UCSD-AML1 (cell line): ENCODE measurements around the gene BHLHE23.

ENCODE experiments used
- DNase-seq: peaks from one replicate; lab custom pipeline; 2025; ENCODE audit not compliant: unreplicated experiment; lab: John Stamatoyannopoulos, UW

The BHLHE23 gene

GRCh38 chr20:63026582-63027165, 19.9 kb upstream of the BHLHE23 start:
- DNase-seq, result no peak

- DNase-seq, result peak; percentile 70
Observed at GRCh38 chr20:63025534-63026331, 19.0 kb upstream of the BHLHE23 start.

- DNase-seq, result no peak
Observed at GRCh38 chr20:63024573-63025392, 18.0 kb upstream of the BHLHE23 start.

- no peak for DNase-seq
Observed at GRCh38 chr20:63023936-63024571, 17.3 kb upstream of the BHLHE23 start.

GRCh38 chr20:63023071-63023935, 16.5 kb upstream of the BHLHE23 start:
- no peak for DNase-seq

- no peak for DNase-seq
Observed at GRCh38 chr20:63022501-63022900, 15.7 kb upstream of the BHLHE23 start.

- no peak for DNase-seq
Observed at GRCh38 chr20:63021356-63022321, 14.9 kb upstream of the BHLHE23 start.

- DNase-seq, result no peak
Observed at GRCh38 chr20:63020681-63021080, 13.9 kb upstream of the BHLHE23 start.

- no peak for DNase-seq
Observed at GRCh38 chr20:63017826-63018411, 11.2 kb upstream of the BHLHE23 start.

GRCh38 chr20:63017076-63017825, 10.5 kb upstream of the BHLHE23 start:
- no peak for DNase-seq

GRCh38 chr20:63016514-63017075, 9.8 kb upstream of the BHLHE23 start:
- no peak for DNase-seq

GRCh38 chr20:63015662-63016361, 9.0 kb upstream of the BHLHE23 start:
- no peak for DNase-seq

- no peak for DNase-seq
Observed at GRCh38 chr20:63015147-63015661, 8.4 kb upstream of the BHLHE23 start.

GRCh38 chr20:63014710-63015109, 7.9 kb upstream of the BHLHE23 start:
- no peak for DNase-seq

- DNase-seq, result no peak
Observed at GRCh38 chr20:63014287-63014686, 7.5 kb upstream of the BHLHE23 start.

GRCh38 chr20:63013207-63013606, 6.4 kb upstream of the BHLHE23 start:
- DNase-seq, result no peak

GRCh38 chr20:63011798-63012197, 5.0 kb upstream of the BHLHE23 start:
- DNase-seq, result no peak
